ENCODE results near the gene AGBL1. TPM values are rescaled to one million over a fixed set of nuclear protein-coding genes. Genes with fewer than 3 reads are reported as not detected.

The AGBL1 gene
- total and polyA plus RNA-seq, 2 experiments from 2014 or later: 0.03 TPM; not detected in 1

DNA sequence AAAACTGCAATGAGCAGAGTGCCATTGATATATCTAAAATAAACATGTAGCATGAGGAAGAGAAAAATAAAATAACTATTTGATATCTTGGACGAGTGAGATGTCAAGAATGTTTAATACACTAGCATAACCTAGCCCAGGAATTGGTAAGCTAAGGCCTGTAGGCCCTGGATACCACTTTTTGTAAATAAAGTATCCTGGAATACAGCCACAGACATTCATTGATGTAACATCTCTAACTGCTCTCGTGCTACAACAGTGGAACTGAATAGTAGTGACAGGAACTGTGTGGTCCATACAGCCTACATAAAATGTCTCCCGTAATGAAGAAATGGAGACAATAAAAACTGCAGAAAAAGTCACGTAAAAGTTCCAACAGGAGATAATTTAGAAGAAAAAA is 869.0 kb downstream of the AGBL1 start:
- no peaks in the 10 kb centered on the region for H3K27me3 Mint-ChIP-seq (ENCODE audit: insufficient read depth, low read depth, poor library complexity)
- no peaks in the 10 kb centered on the region for H3K36me3 Mint-ChIP-seq (ENCODE audit: low read depth)
- H3K4me1 ChIP-seq (ENCODE audit: insufficient read depth): no peaks in the 10 kb centered on the region
- no peaks in the 10 kb centered on the region for H3F3A ChIP-seq (replicated peaks; ENCODE audit: low read depth)
- peaks cover 2% of the 10 kb centered on the region; the same call in 1 of the 2 replicates for H3K9me2 ChIP-seq (ENCODE audit: insufficient read depth)
- no peak for DNase-seq (ENCODE audit: low spot score)
- no peak overlapping the region for H3K4me3 ChIP-seq
- no peaks in the 10 kb centered on the region for H3K79me2 ChIP-seq (replicated peaks; ENCODE audit: insufficient read depth)
- no peaks in the 10 kb centered on the region for H3K9me3 Mint-ChIP-seq
- no peak overlapping the region for H3K27ac Mint-ChIP-seq
- ATAC-seq: no peak
- TF ChIP-seq, protein P1, sequence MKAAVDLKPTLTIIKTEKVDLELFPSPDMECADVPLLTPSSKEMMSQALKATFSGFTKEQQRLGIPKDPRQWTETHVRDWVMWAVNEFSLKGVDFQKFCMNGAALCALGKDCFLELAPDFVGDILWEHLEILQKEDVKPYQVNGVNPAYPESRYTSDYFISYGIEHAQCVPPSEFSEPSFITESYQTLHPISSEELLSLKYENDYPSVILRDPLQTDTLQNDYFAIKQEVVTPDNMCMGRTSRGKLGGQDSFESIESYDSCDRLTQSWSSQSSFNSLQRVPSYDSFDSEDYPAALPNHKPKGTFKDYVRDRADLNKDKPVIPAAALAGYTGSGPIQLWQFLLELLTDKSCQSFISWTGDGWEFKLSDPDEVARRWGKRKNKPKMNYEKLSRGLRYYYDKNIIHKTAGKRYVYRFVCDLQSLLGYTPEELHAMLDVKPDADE (IDR thresholded peaks at IDR 0.05): no peak
- TF ChIP-seq NANOG (IDR thresholded peaks at IDR 0.05; ENCODE audit: borderline replicate concordance): no peak
- no peak overlapping the region for H3K4me2 ChIP-seq
- H3K4me3 Mint-ChIP-seq: no peak overlapping the region
- no peaks in the 10 kb centered on the region for H3K36me3 ChIP-seq (ENCODE audit: insufficient read depth)
- H3K27me3 ChIP-seq (ENCODE audit: insufficient read depth): no peaks in the 10 kb centered on the region
- no peaks in the 10 kb centered on the region for H3K4me1 Mint-ChIP-seq
- no peak overlapping the region for H2AFZ ChIP-seq
- H3K27ac ChIP-seq (ENCODE audit: low read depth): no peak overlapping the region
- H4K20me1 ChIP-seq (replicated peaks; ENCODE audit: insufficient read depth): no peaks in the 10 kb centered on the region

DNA sequence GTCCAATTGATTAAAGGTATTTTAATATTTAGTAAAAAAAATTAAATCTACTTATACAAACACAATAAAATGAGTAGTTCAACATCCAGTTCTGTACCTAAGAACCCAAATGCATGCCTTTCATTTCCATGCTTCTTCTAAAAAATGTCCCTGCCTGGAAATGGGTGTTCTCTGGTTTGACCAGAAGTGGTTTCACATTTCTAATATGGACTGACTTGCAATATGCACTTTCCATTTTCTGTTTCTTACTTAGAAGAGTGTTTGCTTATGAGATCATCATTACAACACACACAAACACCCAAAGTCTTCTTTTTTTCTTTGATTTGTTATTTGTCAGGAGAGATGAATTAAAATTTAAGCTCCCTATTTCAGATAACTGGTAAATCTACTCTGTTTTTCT is 879.6 kb downstream of the AGBL1 start:
- Mint-ChIP-seq H3K27ac (no peak overlapping the region), H3K36me3 (ENCODE audit: low read depth) (no peaks in the 10 kb centered on the region), H3K9me3 (no peaks in the 10 kb centered on the region), H3K4me3 (no peak overlapping the region), H3K4me1 (no peaks in the 10 kb centered on the region), H3K27me3 (ENCODE audit: insufficient read depth, low read depth, poor library complexity) (no peaks in the 10 kb centered on the region)
- H3K36me3 ChIP-seq (ENCODE audit: insufficient read depth): no peaks in the 10 kb centered on the region
- H3K4me1 ChIP-seq (ENCODE audit: insufficient read depth): no peaks in the 10 kb centered on the region
- DNase-seq (ENCODE audit: low spot score) (no peak), ATAC-seq (no peak)
- no peak overlapping the region for H3K27ac ChIP-seq (ENCODE audit: low read depth)
- TF ChIP-seq NANOG (IDR thresholded peaks at IDR 0.05; ENCODE audit: borderline replicate concordance) (no peak), CREB1 (CRISPR knock-in tag; IDR thresholded peaks at IDR 0.05; ENCODE audit: low read depth) (no peak), POLR2AphosphoS5 (IDR thresholded peaks at IDR 0.05; ENCODE audit: low read depth) (no peak)
- TF ChIP-seq, protein P1 (IDR thresholded peaks at IDR 0.05): no peak
- no peaks in the 10 kb centered on the region for H3F3A ChIP-seq (replicated peaks; ENCODE audit: low read depth)
- H2AFZ ChIP-seq: no peak overlapping the region
- no peaks in the 10 kb centered on the region for H4K20me1 ChIP-seq (replicated peaks; ENCODE audit: insufficient read depth)
- H3K79me2 ChIP-seq (replicated peaks; ENCODE audit: insufficient read depth): no peaks in the 10 kb centered on the region
- H3K4me3 ChIP-seq: no peak overlapping the region
- H3K4me2 ChIP-seq: no peak overlapping the region
- no peaks in the 10 kb centered on the region for H3K9me2 ChIP-seq (ENCODE audit: insufficient read depth)
- H3K27me3 ChIP-seq (ENCODE audit: insufficient read depth): no peaks in the 10 kb centered on the region

DNA sequence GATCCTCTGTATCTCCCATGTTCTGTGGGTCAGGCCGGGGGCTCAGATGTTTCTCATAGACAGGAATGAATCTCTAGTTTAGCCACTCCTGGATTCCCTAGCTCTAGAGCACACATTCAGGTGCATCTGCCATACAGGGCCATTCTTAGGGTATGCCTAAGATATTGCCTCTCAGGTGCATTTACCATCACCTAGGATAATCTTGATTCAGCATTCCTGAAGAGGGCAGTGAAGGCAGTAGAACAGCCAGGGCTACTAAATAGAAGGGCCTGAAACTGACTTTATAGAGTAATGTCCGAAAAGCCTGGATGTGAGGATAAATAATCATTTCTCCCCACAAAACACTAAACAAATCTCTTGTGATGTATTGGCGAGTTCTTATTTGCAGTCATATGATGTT is 882.0 kb downstream of the AGBL1 start:
- Histone ChIP-seq H3K4me1 (ENCODE audit: insufficient read depth) (no peaks in the 10 kb centered on the region), H2AFZ (no peak overlapping the region), H3K79me2 (replicated peaks; ENCODE audit: insufficient read depth) (no peaks in the 10 kb centered on the region), H3K4me3 (no peak overlapping the region), H3K27ac (ENCODE audit: low read depth) (no peak overlapping the region), H3K27me3 (ENCODE audit: insufficient read depth) (no peaks in the 10 kb centered on the region), H3K36me3 (ENCODE audit: insufficient read depth) (no peaks in the 10 kb centered on the region), H4K20me1 (replicated peaks; ENCODE audit: insufficient read depth) (no peaks in the 10 kb centered on the region), H3K9me2 (ENCODE audit: insufficient read depth) (0 out of 2 replicates have a peak, but pooled peaks cover 1% of the 10 kb centered on the region), H3K4me2 (no peak overlapping the region), H3F3A (replicated peaks; ENCODE audit: low read depth) (no peaks in the 10 kb centered on the region)
- ATAC-seq (peak; percentile 55; the same call in 2 of the 3 replicates), DNase-seq (ENCODE audit: low spot score) (peak; percentile 11)
- H3K27ac Mint-ChIP-seq: no peak overlapping the region
- H3K36me3 Mint-ChIP-seq (ENCODE audit: low read depth): 0 out of 3 replicates have a peak, but pooled peaks cover 2% of the 10 kb centered on the region
- no peak overlapping the region for H3K4me3 Mint-ChIP-seq
- peaks cover 3% of the 10 kb centered on the region; the same call in 2 of the 3 replicates for H3K9me3 Mint-ChIP-seq
- H3K4me1 Mint-ChIP-seq: no peaks in the 10 kb centered on the region
- TF ChIP-seq, protein P2, sequence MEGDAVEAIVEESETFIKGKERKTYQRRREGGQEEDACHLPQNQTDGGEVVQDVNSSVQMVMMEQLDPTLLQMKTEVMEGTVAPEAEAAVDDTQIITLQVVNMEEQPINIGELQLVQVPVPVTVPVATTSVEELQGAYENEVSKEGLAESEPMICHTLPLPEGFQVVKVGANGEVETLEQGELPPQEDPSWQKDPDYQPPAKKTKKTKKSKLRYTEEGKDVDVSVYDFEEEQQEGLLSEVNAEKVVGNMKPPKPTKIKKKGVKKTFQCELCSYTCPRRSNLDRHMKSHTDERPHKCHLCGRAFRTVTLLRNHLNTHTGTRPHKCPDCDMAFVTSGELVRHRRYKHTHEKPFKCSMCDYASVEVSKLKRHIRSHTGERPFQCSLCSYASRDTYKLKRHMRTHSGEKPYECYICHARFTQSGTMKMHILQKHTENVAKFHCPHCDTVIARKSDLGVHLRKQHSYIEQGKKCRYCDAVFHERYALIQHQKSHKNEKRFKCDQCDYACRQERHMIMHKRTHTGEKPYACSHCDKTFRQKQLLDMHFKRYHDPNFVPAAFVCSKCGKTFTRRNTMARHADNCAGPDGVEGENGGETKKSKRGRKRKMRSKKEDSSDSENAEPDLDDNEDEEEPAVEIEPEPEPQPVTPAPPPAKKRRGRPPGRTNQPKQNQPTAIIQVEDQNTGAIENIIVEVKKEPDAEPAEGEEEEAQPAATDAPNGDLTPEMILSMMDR (conservative IDR thresholded peaks at IDR 0.05; ENCODE audit: low read depth in 2 of 2): peak in 1 of 2 experiments; percentile 41; a peak in 2 of 4 replicates
- TF ChIP-seq EZH2phosphoT487 (IDR thresholded peaks at IDR 0.05; ENCODE audit: unreplicated experiment): no peak
- H3K27me3 Mint-ChIP-seq (ENCODE audit: insufficient read depth, low read depth, poor library complexity): no peaks in the 10 kb centered on the region

Data from GM23338 (cell line).